Right lobe of liver (tissue), 6 donors: Measurements from ENCODE around the gene LY6G6F. TPM values are rescaled to one million over a fixed set of nuclear protein-coding genes. Genes with fewer than 3 reads are reported as not detected.

ENCODE experiments used
- ATAC-seq, 4 donors: fragments of 200-7000 bp; cut with Tn5 transposase; one replicate each; pipeline ENCODE4 v1.9.1; 2020; ENCODE audit warnings: mild to moderate bottlenecking in 4 of 4, moderate library complexity in 4 of 4
- DNase-seq, 3 donors: peaks; one replicate each; pipeline ENCODE4 v3.0.0-alpha.2; 2020
- H3K27ac ChIP-seq, 3 donors: fragments of 200-600 bp; one replicate each; pipeline ENCODE4 v1.8.0; 2022
- H3K27me3 ChIP-seq, 2 donors: fragments of 200-600 bp; one replicate each; pipeline ENCODE4 v1.8.0; 2022
- H3K36me3 ChIP-seq, 4 donors: fragments of 200-600 bp; sonication (generic) in 1 of 4; one replicate each; pipeline versions ENCODE4 v1.5.1 to v1.8.0; 2017 to 2022; ENCODE audit warnings: control low read depth in 1 of 4
- H3K4me1 ChIP-seq, 4 donors: fragments of 200-600 bp; sonication (generic) in 1 of 4; one replicate each; pipeline versions ENCODE4 v1.5.1 to v1.8.0; 2017 to 2022; ENCODE audit warnings: control low read depth in 1 of 4
- H3K4me3 ChIP-seq, 3 donors: fragments of 200-600 bp; one replicate each; pipeline ENCODE4 v1.8.0; 2022
- H3K9me3 ChIP-seq, 4 donors: fragments of 200-600 bp; sonication (generic) in 1 of 4; one replicate each; pipeline versions ENCODE4 v1.5.1 to v1.8.0; 2017 to 2022; ENCODE audit warnings: control low read depth in 1 of 4
- CTCF ChIP-seq, 4 donors: fragments of 200-600 bp in 3 of 4; fragments of 450-650 bp in 1 of 4; IDR thresholded peaks; one replicate each; pipeline versions ENCODE4 v1.5.1 to v1.8.0; 2016 to 2022; ENCODE audit warnings: antibody characterized with exemption in 4 of 4, mild to moderate bottlenecking in 2 of 4
- POLR2A ChIP-seq: fragments of 450-650 bp; IDR thresholded peaks from one replicate; pipeline ENCODE4 v1.6.1; 2017; ENCODE audit warnings: antibody characterized with exemption, mild to moderate bottlenecking
- WGBS: methylation state at CpG from one replicate; pipeline ENCODE4 v1.1.6; 2018; ENCODE audit warnings: low coverage, low lambda C conversion rate; ENCODE audit not compliant: insufficient coverage; ENCODE audit errors: missing lambda C conversion rate; 5-methylcytosine and 5-hydroxymethylcytosine counted together
- intact Hi-C, 2 donors: fragments of 100-400 bp; cut with DNase I; formaldehyde crosslinking; loops; one replicate each; pipeline versions ENCODE4 v1.11.2 to v1.14.1; 2022
- total RNA-seq, 6 experiments: library from RNA; depleted of rRNA in 2 of 6; stranded (reverse); fragments of >200 nt in 2 of 6; fragmentation: NEBNext Ultra II Directional in 3 of 6; extraction: Animal tissue kit (Norgen Biotek cat#: 25700) in 3 of 6; gene quantifications; one replicate each; pipeline versions ENCODE4 v1.1.0 to v1.2.4, GENCODE V29; 2016 to 2023
- donor health status: DM: no; HTN: yes; CAD: no.
- donor health status: DM: no; HTN: no; CAD: no.
- donor health status: DM: no; HTN: no; CAD: no.
- donor health status: DM: no; HTN: yes; CAD: no.
- donor health status: DM: no; HTN: yes; CAD: no.

The LY6G6F gene
- total RNA-seq, 6 experiments from 2014 or later: not detected

GRCh38 chr6:31727717-31728671 is 21.3 kb downstream of the LY6G6F start:
- H3K4me3 ChIP-seq: peak overlapping the region in 2 of 3 donors; percentile 68 to 81
- H3K27ac ChIP-seq: peak overlapping the region in 2 of 3 donors; percentile 83 to 85
- no peaks in the 10 kb centered on the region for H3K27me3 ChIP-seq
- peaks cover 3 to 29% (median 10%) of the 10 kb centered on the region in 4 donors for H3K36me3 ChIP-seq
- DNase-seq: peak in 2 of 3 donors; percentile 41 to 55
- ATAC-seq: no peak
- H3K9me3 ChIP-seq: no peaks in the 10 kb centered on the region
- intact Hi-C loops: no loop called here
- 72% methylated on average over 14 of the region's 41 CpGs for WGBS
- peaks cover 0 to 9% (median 2%) of the 10 kb centered on the region in 4 donors for H3K4me1 ChIP-seq
- TF ChIP-seq CTCF (IDR thresholded peaks at IDR 0.05): no peak
- TF ChIP-seq POLR2A: peak; percentile 15

- peaks cover 8 to 38% (median 15%) of the 10 kb centered on the region in 4 donors for H3K36me3 ChIP-seq
- no peaks in the 10 kb centered on the region for H3K27me3 ChIP-seq
- intact Hi-C loops: no loop called here
- 20% methylated on average over 29 of the region's 36 CpGs for WGBS
- ATAC-seq: peak; percentile 12 to 30 (median 22)
- TF ChIP-seq CTCF (IDR thresholded peaks at IDR 0.05): no peak
- no peak for TF ChIP-seq POLR2A
- peak in 2 of 3 donors; percentile 46 to 58 for DNase-seq
- H3K4me3 ChIP-seq: peak within 1 kb of the TSS; percentile 53 to 81 (median 68)
- H3K4me1 ChIP-seq: peaks cover 0 to 9% (median 2%) of the 10 kb centered on the region in 4 donors
- no peaks in the 10 kb centered on the region for H3K9me3 ChIP-seq
- peak within 1 kb of the TSS; percentile 81 to 85 (median 83) for H3K27ac ChIP-seq
Observed at GRCh38 chr6:31728767-31729514, 22.3 kb downstream of the LY6G6F start, which contains the start of gene DDAH2. Gene DDAH2 (minus strand): TSS chr6:31729299. CDS start chr6:31729161, 138 bp downstream.

GRCh38 chr6:31729515-31729978 is 22.9 kb downstream of the LY6G6F start:
- peak; percentile 91 to 95 (median 93) for DNase-seq
- TF ChIP-seq CTCF (IDR thresholded peaks at IDR 0.05) (peak; percentile 53 to 70 (median 64)), POLR2A (peak; percentile 64)
- Histone ChIP-seq H3K36me3 (peaks cover 8 to 39% (median 15%) of the 10 kb centered on the region in 4 donors), H3K27me3 (no peaks in the 10 kb centered on the region), H3K4me3 (peak overlapping the region; percentile 53 to 81 (median 68)), H3K9me3 (no peaks in the 10 kb centered on the region), H3K27ac (peak overlapping the region; percentile 81 to 85 (median 83)), H3K4me1 (peaks cover 0 to 9% (median 2%) of the 10 kb centered on the region in 4 donors)
- intact Hi-C loops: no loop called here
- WGBS: 0% methylated on average over 4 of the region's 29 CpGs
- ATAC-seq: peak; percentile 85 to 89 (median 88)

- Histone ChIP-seq H3K9me3 (no peaks in the 10 kb centered on the region), H3K27me3 (no peaks in the 10 kb centered on the region), H3K36me3 (peaks cover 8 to 39% (median 15%) of the 10 kb centered on the region in 4 donors), H3K4me1 (peaks cover 0 to 10% (median 2%) of the 10 kb centered on the region in 4 donors), H3K27ac (peak overlapping the region; percentile 81 to 85 (median 83)), H3K4me3 (peak overlapping the region; percentile 53 to 81 (median 68))
- DNase-seq: peak; percentile 84 to 89 (median 86)
- intact Hi-C loops: no loop called here
- WGBS: 15% methylated on average over 14 of the region's 46 CpGs
- TF ChIP-seq CTCF (IDR thresholded peaks at IDR 0.05): no peak
- peak; percentile 43 for TF ChIP-seq POLR2A
- peak; percentile 70 to 79 (median 76) for ATAC-seq
Observed at GRCh38 chr6:31729979-31730630, 23.4 kb downstream of the LY6G6F start.
